MM.1S (cell line): Measurements from ENCODE around the gene MUC5B.

Experiments
- EZH2phosphoT487 ChIP-seq: fragments of 300-600 bp; sonication (generic); IDR thresholded peaks from 2 replicates; pipeline ENCODE4 v1.6.1; 2018; ENCODE audit warnings: antibody characterized with exemption, low read length
- TF ChIP-seq, protein P1 (sequence below): fragments of 300-600 bp; sonication (generic); IDR thresholded peaks from 2 replicates; pipeline ENCODE4 v1.5.1; 2016; ENCODE audit warnings: antibody characterized with exemption, low read length, mixed read lengths

- TF ChIP-seq, protein P1, sequence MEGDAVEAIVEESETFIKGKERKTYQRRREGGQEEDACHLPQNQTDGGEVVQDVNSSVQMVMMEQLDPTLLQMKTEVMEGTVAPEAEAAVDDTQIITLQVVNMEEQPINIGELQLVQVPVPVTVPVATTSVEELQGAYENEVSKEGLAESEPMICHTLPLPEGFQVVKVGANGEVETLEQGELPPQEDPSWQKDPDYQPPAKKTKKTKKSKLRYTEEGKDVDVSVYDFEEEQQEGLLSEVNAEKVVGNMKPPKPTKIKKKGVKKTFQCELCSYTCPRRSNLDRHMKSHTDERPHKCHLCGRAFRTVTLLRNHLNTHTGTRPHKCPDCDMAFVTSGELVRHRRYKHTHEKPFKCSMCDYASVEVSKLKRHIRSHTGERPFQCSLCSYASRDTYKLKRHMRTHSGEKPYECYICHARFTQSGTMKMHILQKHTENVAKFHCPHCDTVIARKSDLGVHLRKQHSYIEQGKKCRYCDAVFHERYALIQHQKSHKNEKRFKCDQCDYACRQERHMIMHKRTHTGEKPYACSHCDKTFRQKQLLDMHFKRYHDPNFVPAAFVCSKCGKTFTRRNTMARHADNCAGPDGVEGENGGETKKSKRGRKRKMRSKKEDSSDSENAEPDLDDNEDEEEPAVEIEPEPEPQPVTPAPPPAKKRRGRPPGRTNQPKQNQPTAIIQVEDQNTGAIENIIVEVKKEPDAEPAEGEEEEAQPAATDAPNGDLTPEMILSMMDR, result no peak
- TF ChIP-seq EZH2phosphoT487, result no peak
Observed at GRCh38 chr11:1299621-1300020, 76.8 kb downstream of the MUC5B start.
